GM12878 (cell line): Measurements from ENCODE around the gene BCAS3. TPM values are rescaled to one million over a fixed set of nuclear protein-coding genes. Genes with fewer than 3 reads are reported as not detected.

Source experiments
- ATAC-seq: fragments of 200-7000 bp; cut with Tn5 transposase; 3 replicates; pipeline ENCODE4 v1.9.1; 2020; ENCODE audit warnings: mild to moderate bottlenecking, moderate library complexity
- BruUV-seq: library from RNA; stranded (reverse); fragments of 400-500 nt; replicated peaks from 2 replicates; lab custom pipeline; 2021; lab: Mats Ljungman, UMichigan
- CTCF ChIA-PET: fragments of 300-600 bp; sonication (Branson Sonifier 250); formaldehyde crosslinking; extraction: SDS; loops from one replicate; lab custom pipeline; 2021; ENCODE audit warnings: inconsistent platforms; lab: Yijun Ruan, JAX
- POLR2A ChIA-PET: fragments of 350-600 bp; formaldehyde crosslinking; extraction: SDS; loops from one replicate; lab custom pipeline; 2021; ENCODE audit warnings: inconsistent platforms; lab: Charles Lee
- RAD21 ChIA-PET: fragments of 300-600 bp; sonication (Branson Sonifier 250); formaldehyde crosslinking; loops from one replicate; lab custom pipeline; 2023; ENCODE audit warnings: antibody characterized with exemption; ENCODE audit not compliant: unreplicated experiment; lab: Charles Lee
- SMC1A ChIA-PET: fragments of 300-600 bp; sonication (Branson Sonifier 250); formaldehyde crosslinking; loops from one replicate; lab custom pipeline; 2023; ENCODE audit not compliant: unreplicated experiment, uncharacterized antibody; lab: Charles Lee
- DNase-seq: peaks from one replicate; pipeline ENCODE4 v3.0.0-alpha.2; 2011; ENCODE audit warnings: low read depth, low spot score
- FAIRE-seq: peaks from 3 replicates; lab custom pipeline; 2011; peaks lifted over from hg19 to GRCh38; lab: Jason Lieb, UNC
- H2AFZ ChIP-seq: 2 replicates; pipeline ENCODE4 v1.6.0; 2011; ENCODE audit warnings: low read depth, low read length, control low read depth; ENCODE audit not compliant: control insufficient read depth
- H3K27ac ChIP-seq: 2 replicates; pipeline ENCODE4 v1.5.1; 2011; ENCODE audit warnings: control low read depth; ENCODE audit not compliant: control insufficient read depth, insufficient read depth
- H3K27me3 ChIP-seq, 2 experiments: replicated peaks in 1 of 2; 2 replicates each; pipeline versions ENCODE4 v1.6.0 to v1.6.1; 2011; ENCODE audit warnings: low read length in 1 of 2; ENCODE audit not compliant: control insufficient read depth in 2 of 2, insufficient read depth in 2 of 2
- H3K36me3 ChIP-seq, 2 experiments: 2 replicates each; pipeline ENCODE4 v1.5.1; 2011; ENCODE audit warnings: low read length in 1 of 2; ENCODE audit not compliant: control insufficient read depth in 2 of 2, insufficient read depth in 2 of 2
- H3K4me1 ChIP-seq: 2 replicates; pipeline ENCODE4 v1.6.1; 2011; ENCODE audit warnings: mild to moderate bottlenecking, low read length, moderate library complexity, mixed read lengths; ENCODE audit not compliant: control insufficient read depth, insufficient read depth
- H3K4me2 ChIP-seq: 2 replicates; pipeline ENCODE4 v1.6.0; 2011; ENCODE audit warnings: control low read depth; ENCODE audit not compliant: control insufficient read depth, insufficient read depth
- H3K4me3 ChIP-seq: fragments of 200-600 bp; sonication (generic); 2 replicates; pipeline ENCODE4 v1.5.1; 2016
- H3K79me2 ChIP-seq: 2 replicates; pipeline ENCODE4 v1.6.0; 2011; ENCODE audit warnings: low read length; ENCODE audit not compliant: control insufficient read depth, insufficient read depth
- H3K9ac ChIP-seq: 2 replicates; pipeline ENCODE4 v1.8.0; 2011; ENCODE audit warnings: low read length, control low read depth, mixed read lengths; ENCODE audit not compliant: control insufficient read depth, insufficient read depth
- H3K9me3 ChIP-seq: replicated peaks from 3 replicates; pipeline ENCODE4 v1.5.1; 2011; ENCODE audit warnings: mild to moderate bottlenecking, low read length; ENCODE audit not compliant: control insufficient read depth, insufficient read depth
- H4K20me1 ChIP-seq: 2 replicates; pipeline ENCODE4 v1.6.0; 2011; ENCODE audit not compliant: control insufficient read depth, insufficient read depth
- BHLHE40 ChIP-seq, 2 experiments: fragments of 450-650 bp in 1 of 2; IDR thresholded peaks; 2 replicates each; pipeline ENCODE4 v1.6.1; 2011 to 2017; ENCODE audit warnings: low read depth in 2 of 2, borderline replicate concordance in 1 of 2, improper control_type of control experiment in 1 of 2, low read length in 1 of 2, mild to moderate bottlenecking in 1 of 2
- CBFB ChIP-seq: IDR thresholded peaks from 2 replicates; pipeline ENCODE4 v1.6.1; 2016; ENCODE audit warnings: antibody characterized with exemption, low read depth
- CEBPZ ChIP-seq: fragments of 150-350 bp; IDR thresholded peaks from 2 replicates; pipeline ENCODE4 v1.6.1; 2016; ENCODE audit warnings: low read depth, low read length
- EED ChIP-seq: sonication (generic); IDR thresholded peaks from 2 replicates; pipeline ENCODE4 v1.6.1; 2016; ENCODE audit warnings: antibody characterized with exemption, low read depth
- KDM1A ChIP-seq: fragments of 200-600 bp; sonication (generic); IDR thresholded peaks from 2 replicates; pipeline ENCODE4 v1.6.1; 2016; ENCODE audit warnings: borderline replicate concordance
- NBN ChIP-seq: fragments of 450-650 bp; IDR thresholded peaks from 2 replicates; pipeline ENCODE4 v1.6.1; 2016
- RUNX3 ChIP-seq: IDR thresholded peaks from 2 replicates; pipeline ENCODE4 v1.6.1; 2012; ENCODE audit warnings: low read length, inconsistent platforms
- SMAD1 ChIP-seq: fragments of 450-650 bp; IDR thresholded peaks from 2 replicates; pipeline ENCODE4 v1.6.1; 2018; ENCODE audit warnings: mild to moderate bottlenecking, low read depth; ENCODE audit not compliant: partially characterized antibody
- ZBED1 ChIP-seq: IDR thresholded peaks from 2 replicates; pipeline ENCODE4 v1.6.1; 2016; ENCODE audit warnings: borderline replicate concordance
- WGBS: methylation state at CpG from one replicate; pipeline ENCODE4 v1.1.6; 2016; ENCODE audit warnings: low lambda C conversion rate; ENCODE audit not compliant: insufficient replicate concordance, insufficient coverage; ENCODE audit errors: missing lambda C conversion rate; 5-methylcytosine and 5-hydroxymethylcytosine counted together
- in situ Hi-C: fragments of 300-500 bp; cut with MboI; formaldehyde crosslinking; loops from 9 replicates; pipeline ENCODE4 v1.14.3; 2018; ENCODE audit warnings: mixed read lengths
- intact Hi-C: fragments of 100-400 bp; cut with micrococcal nuclease; formaldehyde crosslinking; loops from one replicate; pipeline ENCODE4 v1.14.2; 2022; ENCODE audit not compliant: unreplicated experiment
- polyA plus RNA-seq, 11 experiments: library from polyadenylated mRNA; depleted of rRNA in 4 of 11; unstranded in 6 of 11; stranded (reverse) in 5 of 11; fragments of >200 nt; fragmentation: Nextera tagmentation in 4 of 11; fragmentation: Illumina TruSeq in 1 of 11; extraction: Ambion mirVana in 4 of 11; extraction: Trizol in 1 of 11; gene quantifications; 1 replicate in 1 of 11; 2 replicates in 10 of 11; pipeline versions ENCODE4 v1.2.1 to v1.2.3, GENCODE V29; 2011 to 2016; ENCODE audit warnings: inconsistent platforms in 2 of 11, missing spikeins in 2 of 11, low read depth in 1 of 11
- total RNA-seq, 4 experiments: library from RNA; depleted of rRNA in 3 of 4; stranded (reverse); fragments of >200 nt in 3 of 4; fragmentation: Illumina TruSeq in 1 of 4; extraction: Trizol in 1 of 4; gene quantifications; 2 replicates each; pipeline versions ENCODE4 v1.2.1 to v1.2.3, GENCODE V29; 2013 to 2021
- TF ChIP-seq, protein P1 (sequence below): fragments of 450-650 bp; IDR thresholded peaks from 2 replicates; pipeline ENCODE4 v1.6.1; 2014; ENCODE audit warnings: mild to moderate bottlenecking
- TF ChIP-seq, protein P2 (sequence below): fragments of 450-650 bp; formaldehyde crosslinking; IDR thresholded peaks from 2 replicates; pipeline ENCODE4 v1.4.0; 2022; ENCODE audit warnings: mild to moderate bottlenecking, moderate library complexity

BCAS3 gene
- total and polyA plus RNA-seq, 10 of the 15 experiments (the other 5 are each of a cell fraction or from before 2014, with no cell fraction given) = 2.1 to 11.0 (median 6.6) TPM

DNA sequence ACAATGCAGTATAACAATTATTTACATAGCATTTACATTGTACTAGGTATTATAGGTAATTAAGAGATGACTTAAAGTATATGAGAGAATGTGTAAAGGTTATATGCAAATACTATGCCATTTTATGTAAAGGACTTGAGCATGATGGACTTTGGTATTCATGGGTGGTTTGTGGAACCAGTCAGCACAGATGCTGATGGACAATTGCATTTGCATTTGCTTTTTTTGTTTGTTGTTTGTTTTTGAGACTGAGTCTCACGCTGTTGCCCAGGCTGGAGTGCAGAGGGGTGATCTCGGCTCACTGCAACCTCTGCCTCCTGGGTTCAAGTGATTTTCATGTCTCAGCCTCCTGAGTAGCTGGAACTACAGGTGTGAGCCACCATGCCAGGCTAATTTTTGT is 36.0 kb downstream of the BCAS3 start:
- BruUV-seq = no TSS peak
- Histone ChIP-seq H3K27ac (no peak overlapping the region), H3K79me2 (no peaks in the 10 kb centered on the region), H3K9me3 (no peaks in the 10 kb centered on the region), H3K9ac (no peak overlapping the region), H3K4me1 (no peaks in the 10 kb centered on the region), H3K27me3 (no peaks in the 10 kb centered on the region), H4K20me1 (no peaks in the 10 kb centered on the region), H3K4me3 (no peak overlapping the region), H2AFZ (no peak overlapping the region), H3K36me3 (no peaks in the 10 kb centered on the region), H3K4me2 (no peak overlapping the region)
- SMC1A ChIA-PET = no interaction called here
- whole genome bisulfite sequencing = 86% methylated on average over 2 of the region's 2 CpGs
- ATAC-seq (no peak), FAIRE-seq (no peak), DNase-seq (no peak)
- RAD21 ChIA-PET = no interaction called here
- in situ Hi-C loops = no loop called here
- intact Hi-C loops = no loop called here
- CTCF ChIA-PET = no interaction called here
- TF ChIP-seq CEBPZ = no peak
- POLR2A ChIA-PET = no interaction called here

- Histone ChIP-seq H3K4me3 (no peak overlapping the region), H4K20me1 (no peaks in the 10 kb centered on the region), H3K36me3 (no peaks in the 10 kb centered on the region), H3K9me3 (no peaks in the 10 kb centered on the region), H2AFZ (no peak overlapping the region), H3K27ac (no peak overlapping the region), H3K9ac (no peak overlapping the region), H3K4me2 (no peak overlapping the region), H3K27me3 (no peaks in the 10 kb centered on the region), H3K4me1 (no peaks in the 10 kb centered on the region), H3K79me2 (no peaks in the 10 kb centered on the region)
- in situ Hi-C loops (no loop called here), intact Hi-C loops (no loop called here)
- ATAC-seq = no peak
- DNase-seq = no peak
- BruUV-seq = no TSS peak
- ChIA-PET CTCF (interaction anchor here (1.0 kb wide), 1 partner anchor 255 kb away, joined by 3 read pairs; no protein-coding TSS in a partner anchor), SMC1A (interaction anchor here (0.6 kb wide), 1 partner anchor 757 kb away, joined by 3 read pairs; no protein-coding TSS in a partner anchor), POLR2A (no interaction called here), RAD21 (no interaction called here)
- FAIRE-seq = no peak
- WGBS = 52% methylated on average over 1 of the region's 1 CpG
- TF ChIP-seq, protein P1, sequence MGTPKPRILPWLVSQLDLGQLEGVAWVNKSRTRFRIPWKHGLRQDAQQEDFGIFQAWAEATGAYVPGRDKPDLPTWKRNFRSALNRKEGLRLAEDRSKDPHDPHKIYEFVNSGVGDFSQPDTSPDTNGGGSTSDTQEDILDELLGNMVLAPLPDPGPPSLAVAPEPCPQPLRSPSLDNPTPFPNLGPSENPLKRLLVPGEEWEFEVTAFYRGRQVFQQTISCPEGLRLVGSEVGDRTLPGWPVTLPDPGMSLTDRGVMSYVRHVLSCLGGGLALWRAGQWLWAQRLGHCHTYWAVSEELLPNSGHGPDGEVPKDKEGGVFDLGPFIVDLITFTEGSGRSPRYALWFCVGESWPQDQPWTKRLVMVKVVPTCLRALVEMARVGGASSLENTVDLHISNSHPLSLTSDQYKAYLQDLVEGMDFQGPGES = no peak
- no peak for TF ChIP-seq SMAD1
- TF ChIP-seq KDM1A = no peak
- no peak for TF ChIP-seq BHLHE40 (IDR thresholded peaks at IDR 0.05; ENCODE audit: borderline replicate concordance in 1 of 2, low read depth in 2 of 2, low read length in 1 of 2)
- TF ChIP-seq EED = no peak
- no peak for TF ChIP-seq CBFB
- TF ChIP-seq NBN = no peak
- TF ChIP-seq RUNX3 = no peak
- TF ChIP-seq, protein P2, sequence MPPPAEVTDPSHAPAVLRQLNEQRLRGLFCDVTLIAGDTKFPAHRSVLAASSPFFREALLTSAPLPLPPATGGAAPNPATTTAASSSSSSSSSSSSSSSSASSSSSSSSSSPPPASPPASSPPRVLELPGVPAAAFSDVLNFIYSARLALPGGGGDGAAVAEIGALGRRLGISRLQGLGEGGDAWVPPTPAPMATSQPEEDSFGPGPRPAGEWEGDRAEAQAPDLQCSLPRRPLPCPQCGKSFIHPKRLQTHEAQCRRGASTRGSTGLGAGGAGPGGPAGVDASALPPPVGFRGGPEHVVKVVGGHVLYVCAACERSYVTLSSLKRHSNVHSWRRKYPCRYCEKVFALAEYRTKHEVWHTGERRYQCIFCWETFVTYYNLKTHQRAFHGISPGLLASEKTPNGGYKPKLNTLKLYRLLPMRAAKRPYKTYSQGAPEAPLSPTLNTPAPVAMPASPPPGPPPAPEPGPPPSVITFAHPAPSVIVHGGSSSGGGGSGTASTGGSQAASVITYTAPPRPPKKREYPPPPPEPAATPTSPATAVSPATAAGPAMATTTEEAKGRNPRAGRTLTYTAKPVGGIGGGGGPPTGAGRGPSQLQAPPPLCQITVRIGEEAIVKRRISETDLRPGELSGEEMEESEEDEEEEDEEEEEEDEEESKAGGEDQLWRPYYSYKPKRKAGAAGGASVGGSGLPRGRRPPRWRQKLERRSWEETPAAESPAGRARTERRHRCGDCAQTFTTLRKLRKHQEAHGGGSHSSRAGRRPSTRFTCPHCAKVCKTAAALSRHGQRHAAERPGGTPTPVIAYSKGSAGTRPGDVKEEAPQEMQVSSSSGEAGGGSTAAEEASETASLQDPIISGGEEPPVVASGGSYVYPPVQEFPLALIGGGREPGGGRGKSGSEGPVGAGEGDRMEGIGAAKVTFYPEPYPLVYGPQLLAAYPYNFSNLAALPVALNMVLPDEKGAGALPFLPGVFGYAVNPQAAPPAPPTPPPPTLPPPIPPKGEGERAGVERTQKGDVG (CRISPR knock-in tag) = no peak
- TF ChIP-seq ZBED1 = no peak
Measured at GRCh38 chr17:60716766-60717165, 39.1 kb downstream of the BCAS3 start.
